Endothelial cell of umbilical vein (primary cell): Measurements from ENCODE around the gene CACNA2D3. TPM values are rescaled to one million over a fixed set of nuclear protein-coding genes. Genes with fewer than 3 reads are reported as not detected.

ENCODE experiments used
- BruUV-seq: library from RNA; stranded (reverse); fragments of 400-500 nt; replicated peaks from 2 replicates; lab custom pipeline; 2021; lab: Mats Ljungman, UMichigan
- CTCF ChIA-PET: fragments of 300-600, 350-600 bp; sonication (Branson Sonifier 250); formaldehyde crosslinking; loops from one replicate; lab custom pipeline; 2021; ENCODE audit warnings: antibody characterized with exemption, inconsistent platforms; lab: Charles Lee
- POLR2A ChIA-PET: fragments of 300-600, 350-600 bp; sonication (Branson Sonifier 250); formaldehyde crosslinking; loops from one replicate; lab custom pipeline; 2021; ENCODE audit warnings: antibody characterized with exemption, inconsistent platforms; lab: Charles Lee
- DNase-seq: peaks from one replicate; pipeline ENCODE4 v3.0.0-alpha.2; 2011; ENCODE audit warnings: low read depth, low spot score
- FAIRE-seq: peaks from 2 replicates; lab custom pipeline; 2011; peaks lifted over from hg19 to GRCh38; lab: Jason Lieb, UNC
- H2AFZ ChIP-seq: 2 replicates; pipeline ENCODE4 v1.6.0; 2012; ENCODE audit warnings: low read depth, low read length, control low read depth, inconsistent platforms
- H3K27ac ChIP-seq: 2 replicates; pipeline ENCODE4 v1.5.1; 2011; ENCODE audit warnings: low read depth, mild to moderate bottlenecking, control low read depth, low read length, moderate library complexity; ENCODE audit not compliant: insufficient read depth
- H3K27me3 ChIP-seq, 2 experiments: 2 replicates each; pipeline versions ENCODE4 v1.6.0 to v1.6.1; 2011; ENCODE audit warnings: low read length in 2 of 2, mixed read lengths in 1 of 2; ENCODE audit not compliant: control insufficient read depth in 2 of 2, insufficient read depth in 2 of 2
- H3K36me3 ChIP-seq, 2 experiments: 2 replicates in 1 of 2; 3 replicates in 1 of 2; pipeline ENCODE4 v1.5.1; 2011; ENCODE audit warnings: low read length in 2 of 2, mild to moderate bottlenecking in 1 of 2, moderate library complexity in 1 of 2; ENCODE audit not compliant: control insufficient read depth in 2 of 2, insufficient read depth in 2 of 2; ENCODE audit errors: extremely low read depth in 1 of 2
- H3K4me1 ChIP-seq: 3 replicates; pipeline ENCODE4 v1.5.1; 2011; ENCODE audit warnings: mild to moderate bottlenecking, low read length; ENCODE audit not compliant: control insufficient read depth, insufficient read depth; ENCODE audit errors: extremely low read depth
- H3K4me2 ChIP-seq: 2 replicates; pipeline ENCODE4 v1.6.1; 2011; ENCODE audit warnings: low read length, control low read depth, mixed read lengths; ENCODE audit not compliant: insufficient read depth
- H3K4me3 ChIP-seq, 3 experiments: fragments of 200-600 bp in 1 of 3; sonication (generic), shearing (Covaris generic) in 1 of 3; replicated peaks in 1 of 3; 2 replicates each; pipeline ENCODE4 v1.5.1; 2011 to 2016; ENCODE audit warnings: control low read depth in 3 of 3, low read length in 3 of 3, mild to moderate bottlenecking in 2 of 3, inconsistent platforms in 1 of 3, low read depth in 1 of 3, moderate library complexity in 1 of 3; ENCODE audit not compliant: insufficient read depth in 1 of 3
- H3K79me2 ChIP-seq: 2 replicates; pipeline ENCODE4 v1.6.0; 2012; ENCODE audit warnings: low read length, inconsistent platforms; ENCODE audit not compliant: control insufficient read depth, insufficient read depth
- H3K9ac ChIP-seq: replicated peaks from 2 replicates; pipeline ENCODE3; 2011; ENCODE audit warnings: low read length, control low read depth; ENCODE audit not compliant: insufficient read depth; ENCODE audit errors: extremely low read depth
- H3K9me1 ChIP-seq: replicated peaks from 3 replicates; pipeline ENCODE4 v1.6.0; 2011; ENCODE audit warnings: mild to moderate bottlenecking, low read length; ENCODE audit not compliant: control insufficient read depth, insufficient read depth; ENCODE audit errors: extremely low read depth
- H3K9me3 ChIP-seq: replicated peaks from 2 replicates; pipeline ENCODE4 v1.5.1; 2012; ENCODE audit warnings: low read length, inconsistent platforms; ENCODE audit not compliant: control insufficient read depth, insufficient read depth
- H4K20me1 ChIP-seq: replicated peaks from 2 replicates; pipeline ENCODE3; 2011; ENCODE audit warnings: mild to moderate bottlenecking, low read length; ENCODE audit not compliant: control insufficient read depth, insufficient read depth; ENCODE audit errors: extremely low read depth
- CTCF ChIP-seq, 2 donors: IDR thresholded peaks; 1 replicate in 1 of 2; 2 replicates in 1 of 2; pipeline ENCODE4 v1.5.1; 2011; ENCODE audit warnings: low read length in 2 of 2, mild to moderate bottlenecking in 2 of 2, moderate library complexity in 2 of 2, control low read depth in 1 of 2, inconsistent platforms in 1 of 2, low read depth in 1 of 2; ENCODE audit not compliant: insufficient read depth in 1 of 2; ENCODE audit errors: extremely low read depth in 1 of 2
- EZH2 ChIP-seq: IDR thresholded peaks from 2 replicates; pipeline ENCODE4 v1.6.1; 2012; ENCODE audit warnings: borderline replicate concordance, low read depth, mild to moderate bottlenecking, moderate library complexity, low read length, inconsistent platforms; ENCODE audit not compliant: severe bottlenecking
- FOS ChIP-seq: IDR thresholded peaks from 2 replicates; pipeline ENCODE4 v1.6.1; 2011; ENCODE audit warnings: mild to moderate bottlenecking, low read length, moderate library complexity, borderline replicate concordance; ENCODE audit not compliant: insufficient read depth
- GATA2 ChIP-seq: IDR thresholded peaks from 2 replicates; pipeline ENCODE4 v1.7.0; 2011; ENCODE audit warnings: low read depth, mild to moderate bottlenecking, moderate library complexity, mixed read lengths, low read length; ENCODE audit not compliant: insufficient read length, insufficient read depth
- JUN ChIP-seq: IDR thresholded peaks from 2 replicates; pipeline ENCODE4 v1.6.1; 2011; ENCODE audit warnings: borderline replicate concordance, low read depth; ENCODE audit not compliant: insufficient read length, insufficient read depth
- MAX ChIP-seq: IDR thresholded peaks from 2 replicates; pipeline ENCODE4 v1.6.1; 2011; ENCODE audit not compliant: insufficient read depth, insufficient read length
- MYC ChIP-seq: IDR thresholded peaks from one replicate; pipeline ENCODE4 v1.6.1; 2011; ENCODE audit warnings: mild to moderate bottlenecking, low read depth, low read length
- POLR2A ChIP-seq: IDR thresholded peaks from 2 replicates; pipeline ENCODE4 v1.6.1; 2012; ENCODE audit warnings: low read depth, mild to moderate bottlenecking, control low read depth, low read length
- POLR2AphosphoS5 ChIP-seq: IDR thresholded peaks from 2 replicates; pipeline ENCODE4 v1.6.1; 2012; ENCODE audit warnings: low read depth, mild to moderate bottlenecking, control low read depth, low read length, moderate library complexity; ENCODE audit not compliant: insufficient read depth
- dilution Hi-C: fragments of 300-500 bp; cut with MboI; formaldehyde crosslinking; loops from one replicate; pipeline ENCODE4 v1.15.0; 2019; ENCODE audit warnings: low sequenced_read_pairs; ENCODE audit not compliant: extremely low pct_ligation_motif_present
- intact Hi-C: fragments of 100-400 bp; cut with micrococcal nuclease; formaldehyde crosslinking; loops from one replicate; pipeline ENCODE4 v1.10.0; 2022
- polyA plus RNA-seq, 4 experiments: library from polyadenylated mRNA; depleted of rRNA in 3 of 4; stranded (reverse) in 3 of 4; unstranded in 1 of 4; fragments of >200 nt; gene quantifications; 2 replicates each; pipeline versions ENCODE4 v1.2.1 to v1.2.3, GENCODE V29; 2011 to 2012; ENCODE audit warnings: missing spikeins in 1 of 4
- total RNA-seq: library from RNA; stranded (reverse); gene quantifications from 2 replicates; pipeline ENCODE4 v1.2.3, GENCODE V29; 2021

CACNA2D3 gene
- total and polyA plus RNA-seq, 2 donors (not counting 3 experiments of a cell fraction or from before 2014, with no cell fraction given): not detected

DNA sequence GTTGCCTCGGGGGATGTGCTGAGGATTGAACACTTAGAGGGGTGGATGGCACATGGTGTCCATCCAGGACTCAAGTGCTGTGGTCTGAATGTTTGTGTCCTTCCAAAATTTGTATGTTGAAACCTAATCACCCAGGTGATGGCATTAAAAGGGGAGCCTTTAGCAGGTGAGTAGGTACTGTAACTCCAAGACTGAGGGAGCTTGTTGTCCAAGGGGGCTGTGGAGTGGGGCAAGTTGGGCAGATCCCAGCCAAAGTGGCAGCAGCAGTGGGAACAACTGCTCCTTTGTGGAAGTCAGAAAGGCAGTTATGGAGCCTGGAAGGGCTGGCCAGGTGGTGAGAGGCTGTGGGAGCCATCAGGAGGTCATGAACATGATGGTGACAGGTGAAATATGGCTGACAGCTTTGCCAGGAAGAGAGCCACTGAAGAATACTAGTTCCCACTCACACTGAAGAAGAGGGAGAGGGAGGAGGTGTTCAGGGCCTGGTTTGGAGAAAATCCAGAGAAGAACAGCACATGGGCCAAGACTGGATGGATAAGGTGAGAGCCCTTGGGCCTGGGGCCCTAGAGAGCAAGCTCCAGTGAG is 385.6 kb downstream of the CACNA2D3 start:
- Histone ChIP-seq H3K9ac (no peak overlapping the region), H3K27me3 (no peaks in the 10 kb centered on the region), H3K27ac (no peak overlapping the region), H3K9me3 (no peaks in the 10 kb centered on the region), H3K9me1 (no peaks in the 10 kb centered on the region), H2AFZ (no peak overlapping the region), H3K4me3 (no peak overlapping the region), H3K36me3 (no peaks in the 10 kb centered on the region), H3K4me2 (no peak overlapping the region), H4K20me1 (no peaks in the 10 kb centered on the region), H3K4me1 (no peaks in the 10 kb centered on the region), H3K79me2 (no peaks in the 10 kb centered on the region)
- POLR2A ChIA-PET: no interaction called here
- no TSS peak for BruUV-seq
- DNase-seq (no peak), FAIRE-seq (no peak)
- TF ChIP-seq POLR2AphosphoS5 (no peak), GATA2 (no peak), MAX (no peak), JUN (no peak), CTCF (IDR thresholded peaks at IDR 0.05; ENCODE audit: extremely low read depth in 1 of 2, insufficient read depth in 1 of 2, low read depth in 1 of 2, low read length in 2 of 2) (no peak), FOS (no peak), MYC (no peak), POLR2A (no peak), EZH2 (no peak)
- intact Hi-C loops (no loop called here), dilution Hi-C loops (no loop called here)
- CTCF ChIA-PET: no interaction called here
